Thoracic aorta (tissue), 2 donors: ENCODE data around the gene ALK. TPM values are rescaled to one million over a fixed set of nuclear protein-coding genes. Genes with fewer than 3 reads are reported as not detected.
"Not testable (repeated sequence)": the region's sequence is repeated elsewhere in the genome, so short reads cannot be mapped to it uniquely, and the experiment has no call there.

Source experiments
- ATAC-seq: fragments of 150-250 bp; one replicate; pipeline ENCODE4 v1.8.0; 2017; ENCODE audit warnings: low read depth; ENCODE audit not compliant: insufficient number of reproducible peaks, low FRiP score
- DNase-seq: peaks from one replicate; pipeline ENCODE4 v3.0.0-alpha.2; 2020; ENCODE audit warnings: low spot score
- H3K27ac ChIP-seq, 2 donors: fragments of 200-600 bp; sonication (generic); 1 replicate in 1 of 2; 2 replicates in 1 of 2; pipeline ENCODE4 v1.5.1; 2016; ENCODE audit warnings: mild to moderate bottlenecking in 2 of 2, moderate library complexity in 2 of 2
- H3K27me3 ChIP-seq: fragments of 200-600 bp; sonication (generic); replicated peaks from 2 replicates; pipeline ENCODE4 v1.6.0; 2016; ENCODE audit warnings: mild to moderate bottlenecking; ENCODE audit not compliant: insufficient read depth
- H3K36me3 ChIP-seq: fragments of 200-600 bp; sonication (generic); one replicate; pipeline ENCODE4 v1.5.1; 2016
- H3K4me1 ChIP-seq, 2 donors: fragments of 200-600 bp; sonication (generic); 1 replicate in 1 of 2; 2 replicates in 1 of 2; pipeline versions ENCODE4 v1.5.1 to v1.6.0; 2016; ENCODE audit warnings: low read depth in 2 of 2, mild to moderate bottlenecking in 1 of 2; ENCODE audit not compliant: control insufficient read depth in 1 of 2
- H3K4me3 ChIP-seq: fragments of 200-600 bp; sonication (generic); 2 replicates; pipeline ENCODE4 v1.5.1; 2016; ENCODE audit warnings: mild to moderate bottlenecking
- H3K9me3 ChIP-seq: fragments of 200-600 bp; sonication (generic); 2 replicates; pipeline ENCODE4 v1.5.1; 2016
- CTCF ChIP-seq: fragments of 200-600 bp; sonication (generic); IDR thresholded peaks from one replicate; pipeline ENCODE4 v1.5.1; 2019; ENCODE audit warnings: antibody characterized with exemption
- total RNA-seq, 2 donors: library from RNA; depleted of rRNA; stranded (reverse); fragments of >200 nt; gene quantifications; one replicate each; pipeline versions ENCODE4 v1.1.0 to v1.2.3, GENCODE V29; 2016

ALK gene
- total RNA-seq, 2 donors from 2014 or later = 2.0 TPM; not detected in 1

- H3K9me3 ChIP-seq = no peaks in the 10 kb centered on the region
- DNase-seq (no peak), ATAC-seq (no peak)
- H3K27ac ChIP-seq = no peak overlapping the region
- no peak overlapping the region for H3K4me3 ChIP-seq
- no peaks in the 10 kb centered on the region for H3K36me3 ChIP-seq
- no peaks in the 10 kb centered on the region for H3K4me1 ChIP-seq
- H3K27me3 ChIP-seq = no peaks in the 10 kb centered on the region
- TF ChIP-seq CTCF = no peak
Observed at GRCh38 chr2:29246383-29247300, 674.7 kb downstream of the ALK start.

DNA sequence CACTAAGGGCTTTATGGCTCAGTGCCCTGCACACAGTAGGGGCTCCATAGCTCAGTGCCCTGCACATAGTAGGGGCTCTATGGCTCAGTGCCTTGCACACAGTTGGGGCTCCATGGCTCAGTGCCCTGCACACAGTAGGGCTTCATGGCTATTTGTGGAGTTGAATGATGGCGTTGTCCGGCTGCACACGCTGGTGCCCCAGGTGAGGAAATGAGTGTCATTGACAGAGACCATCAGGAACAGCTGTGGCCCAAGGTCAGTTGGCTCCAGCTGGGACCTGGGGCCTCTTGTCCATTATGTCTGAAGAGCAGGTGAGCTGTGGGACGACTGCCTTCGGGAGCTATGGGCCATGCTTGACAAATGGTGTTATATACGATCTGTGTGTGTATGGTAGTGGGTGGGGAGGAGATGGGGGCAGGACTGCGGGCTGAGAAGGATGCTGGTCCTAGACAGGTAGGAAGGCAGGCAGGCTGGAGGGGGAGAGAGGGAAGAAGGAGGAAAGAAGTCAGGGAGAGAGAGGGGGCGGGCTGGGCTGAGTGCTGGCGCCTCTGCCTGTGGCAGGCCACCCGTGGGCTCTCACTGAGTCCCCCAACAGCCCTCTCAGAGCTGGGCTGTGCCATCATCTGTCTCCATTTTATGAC is 675.5 kb downstream of the ALK start:
- Histone ChIP-seq H3K27ac (no peak overlapping the region), H3K27me3 (no peaks in the 10 kb centered on the region), H3K4me3 (no peak overlapping the region), H3K4me1 (no peaks in the 10 kb centered on the region), H3K9me3 (no peaks in the 10 kb centered on the region), H3K36me3 (no peaks in the 10 kb centered on the region)
- no peak for DNase-seq
- no peak for ATAC-seq
- no peak for TF ChIP-seq CTCF

DNA sequence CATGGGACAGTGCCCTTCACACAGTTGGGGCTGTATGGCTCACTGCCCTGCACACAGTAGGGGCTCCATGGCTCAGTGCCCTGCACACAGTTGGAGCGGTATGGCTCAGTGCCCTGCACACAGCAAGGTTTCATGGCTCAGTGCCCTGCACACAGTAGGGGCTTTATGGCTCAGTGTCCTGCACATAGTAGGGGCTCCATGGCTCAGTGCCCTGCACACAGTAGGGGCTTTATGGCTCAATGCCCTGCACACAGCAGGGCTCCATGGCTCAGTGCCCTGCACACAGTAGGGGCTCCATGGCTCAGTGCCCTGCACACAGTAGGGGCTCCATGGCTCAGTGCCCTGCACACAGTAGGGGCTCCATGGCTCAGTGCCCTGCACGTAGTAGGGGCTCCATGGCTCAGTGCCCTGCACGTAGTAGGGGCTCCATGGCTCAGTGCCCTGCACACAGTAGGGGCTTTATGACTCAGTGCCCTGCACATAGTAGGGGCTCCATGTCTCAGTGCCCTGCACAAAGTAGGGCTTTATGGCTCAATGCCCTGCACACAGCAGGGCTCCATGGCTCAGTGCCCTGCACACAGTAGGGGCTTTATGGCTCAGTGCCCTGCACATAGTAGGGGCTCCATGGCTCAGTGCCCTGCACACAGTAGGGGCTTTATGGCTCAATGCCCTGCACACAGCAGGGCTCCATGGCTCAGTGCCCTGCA is 676.2 kb downstream of the ALK start:
- H3K36me3 ChIP-seq, ATAC-seq, H3K4me3 ChIP-seq, H3K4me1 ChIP-seq, H3K27ac ChIP-seq, H3K9me3 ChIP-seq, H3K27me3 ChIP-seq, DNase-seq: not testable (repeated sequence)

DNA sequence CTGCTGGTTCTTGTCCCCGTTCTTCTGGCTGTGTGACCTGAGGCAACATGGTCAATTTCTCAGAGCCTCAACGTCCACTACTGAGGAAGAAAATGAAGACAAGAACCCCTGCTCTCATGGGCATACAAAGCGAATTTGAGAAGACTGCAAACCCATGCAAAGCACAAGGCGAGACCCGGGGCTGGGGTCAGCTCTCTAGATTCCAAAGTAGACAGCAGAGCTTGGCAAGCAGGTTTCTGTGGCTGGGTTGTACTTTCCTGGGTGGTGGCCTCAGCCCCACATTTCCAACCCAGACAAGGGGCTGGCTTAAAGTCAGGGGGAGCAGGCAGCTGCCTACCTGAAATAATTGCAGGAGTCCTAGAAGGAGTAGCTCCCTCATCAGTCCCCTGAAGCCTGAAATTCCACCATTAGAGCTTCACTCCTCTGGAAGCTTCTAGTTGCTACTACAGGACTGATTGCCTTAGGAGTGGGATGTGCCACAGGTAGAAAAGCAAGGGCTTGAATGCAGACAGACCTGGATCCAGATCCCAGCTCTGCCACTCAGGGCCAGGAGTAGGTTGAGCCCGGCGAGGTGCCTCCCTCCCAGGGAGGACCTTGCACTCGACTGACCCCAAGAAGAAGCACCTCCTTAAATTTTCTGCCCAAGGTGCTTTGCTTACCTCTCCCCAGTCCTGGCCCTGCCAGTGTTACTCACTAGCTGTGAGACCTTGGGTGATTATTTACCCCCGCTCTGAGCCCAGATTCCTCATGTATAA is 678.6 kb downstream of the ALK start:
- no peak for TF ChIP-seq CTCF

GRCh38 chr2:29241955-29242565 is 679.3 kb downstream of the ALK start:
- Histone ChIP-seq H3K4me3 (no peak overlapping the region), H3K27ac (no peak overlapping the region), H3K9me3 (no peaks in the 10 kb centered on the region), H3K36me3 (no peaks in the 10 kb centered on the region), H3K4me1 (no peaks in the 10 kb centered on the region), H3K27me3 (no peaks in the 10 kb centered on the region)
- ATAC-seq (no peak), DNase-seq (no peak)
- TF ChIP-seq CTCF = no peak

More for the DNA sequence above, 678.6 kb downstream of the ALK start:
- DNase-seq = no peak
- no peaks in the 10 kb centered on the region for H3K36me3 ChIP-seq
- no peaks in the 10 kb centered on the region for H3K4me1 ChIP-seq
- no peak for ATAC-seq
- no peak overlapping the region for H3K27ac ChIP-seq
- no peaks in the 10 kb centered on the region for H3K27me3 ChIP-seq
- no peaks in the 10 kb centered on the region for H3K9me3 ChIP-seq
- no peak overlapping the region for H3K4me3 ChIP-seq
